KMS-11 (cell line): ENCODE data around the gene RNF166.

Experiments
- H2AFZ ChIP-seq: fragments of 200-600 bp; sonication (generic); 2 replicates; pipeline ENCODE4 v1.6.1; 2016; ENCODE audit warnings: antibody characterized with exemption, mixed run types, low read depth
- H3K27ac ChIP-seq: fragments of 200-600 bp; sonication (generic); 2 replicates; pipeline ENCODE4 v1.6.1; 2016; ENCODE audit warnings: mild to moderate bottlenecking, mixed run types
- H3K27me3 ChIP-seq: fragments of 200-600 bp; sonication (generic); 2 replicates; pipeline ENCODE4 v1.6.1; 2017; ENCODE audit warnings: mild to moderate bottlenecking, low read depth, mixed run types, moderate library complexity; ENCODE audit not compliant: insufficient read depth
- H3K36me3 ChIP-seq: fragments of 200-600 bp; sonication (generic); 2 replicates; pipeline ENCODE4 v1.6.1; 2017; ENCODE audit warnings: mild to moderate bottlenecking, mixed run types; ENCODE audit not compliant: insufficient read depth
- H3K4me1 ChIP-seq: fragments of 200-600 bp; sonication (generic); 2 replicates; pipeline ENCODE4 v1.6.1; 2016; ENCODE audit warnings: mild to moderate bottlenecking, low read depth, mixed run types; ENCODE audit not compliant: poor library complexity, severe bottlenecking
- H3K4me2 ChIP-seq: fragments of 200-600 bp; sonication (generic); 2 replicates; pipeline ENCODE4 v1.7.0; 2016; ENCODE audit warnings: mild to moderate bottlenecking, mixed run types
- H3K4me3 ChIP-seq: fragments of 200-600 bp; sonication (generic); IDR thresholded peaks from 2 replicates; pipeline ENCODE4 v1.6.1; 2017; ENCODE audit warnings: low read depth, low read length, mixed read lengths; ENCODE audit not compliant: insufficient read depth
- H3K79me2 ChIP-seq: fragments of 200-600 bp; sonication (generic); 2 replicates; pipeline ENCODE4 v1.6.1; 2016; ENCODE audit warnings: low read depth, mixed run types; ENCODE audit not compliant: insufficient read depth
- H3K9ac ChIP-seq: fragments of 200-600 bp; sonication (generic); 2 replicates; pipeline ENCODE4 v1.6.1; 2016; ENCODE audit warnings: mild to moderate bottlenecking, mixed run types
- H4K20me1 ChIP-seq: fragments of 200-600 bp; sonication (generic); 2 replicates; pipeline ENCODE4 v1.6.1; 2016; ENCODE audit warnings: mild to moderate bottlenecking, mixed run types; ENCODE audit not compliant: insufficient read depth
- CTCF ChIP-seq: fragments of 200-600 bp; sonication (generic); conservative IDR thresholded peaks from 2 replicates; pipeline ENCODE4 v1.6.1; 2017; ENCODE audit warnings: low read depth, mild to moderate bottlenecking, antibody characterized with exemption, low read length, moderate library complexity, mixed read lengths

The RNF166 gene

GRCh38 chr16:88700636-88701482 lies 5.3 kb downstream of the RNF166 start:
- Histone ChIP-seq H3K36me3 (no peaks in the 10 kb centered on the region), H2AFZ (peak overlapping the region; percentile 24; the same call in 1 of the 2 replicates), H3K4me2 (peak overlapping the region; percentile 88), H3K27me3 (no peaks in the 10 kb centered on the region), H3K9ac (0 out of 2 replicates have a peak overlapping the region, but pooled peaks have one; percentile 18), H3K27ac (0 out of 2 replicates have a peak overlapping the region, but pooled peaks have one; percentile 24), H3K4me1 (peaks cover 29% of the 10 kb centered on the region), H3K79me2 (0 out of 2 replicates have a peak, but pooled peaks cover 15% of the 10 kb centered on the region), H3K4me3 (no peak overlapping the region), H4K20me1 (no peaks in the 10 kb centered on the region)
- TF ChIP-seq CTCF, result no peak

GRCh38 chr16:88700322-88700635 lies 5.9 kb downstream of the RNF166 start:
- Histone ChIP-seq H3K4me2 (peak overlapping the region; percentile 88; the same call in 1 of the 2 replicates), H3K9ac (no peak overlapping the region)

DNA sequence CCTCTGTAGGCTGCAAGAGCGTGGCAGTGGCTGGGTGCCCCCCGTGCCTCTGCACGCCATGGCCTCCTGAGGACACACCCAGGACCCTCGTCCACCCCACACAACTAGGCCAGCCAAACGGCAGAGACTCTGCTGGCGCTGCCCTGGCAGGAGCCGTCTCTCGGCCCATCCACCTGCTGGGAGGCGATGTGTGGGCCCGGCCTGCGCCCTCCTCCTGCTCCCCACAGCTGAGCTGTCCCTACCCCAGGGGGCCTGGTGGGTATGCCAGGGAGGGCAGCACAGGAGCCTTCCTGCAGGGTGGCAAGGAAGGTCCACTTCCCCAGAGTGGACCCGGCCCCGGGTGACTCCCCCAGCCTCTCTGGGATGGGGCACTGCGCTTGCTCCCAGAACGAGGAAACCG lies 7.0 kb downstream of the RNF166 start:
- Histone ChIP-seq H4K20me1 (no peaks in the 10 kb centered on the region), H3K4me1 (peaks cover 17% of the 10 kb centered on the region)
- TF ChIP-seq CTCF, result no peak

More at GRCh38 chr16:88700322-88700635, 5.9 kb downstream of the RNF166 start:
- Histone ChIP-seq H3K4me1 (peaks cover 25% of the 10 kb centered on the region), H3K79me2 (0 out of 2 replicates have a peak, but pooled peaks cover 11% of the 10 kb centered on the region), H3K4me3 (no peak overlapping the region), H2AFZ (no peak overlapping the region), H4K20me1 (no peaks in the 10 kb centered on the region), H3K27ac (no peak overlapping the region), H3K36me3 (no peaks in the 10 kb centered on the region), H3K27me3 (no peaks in the 10 kb centered on the region)
- no peak for TF ChIP-seq CTCF

DNA sequence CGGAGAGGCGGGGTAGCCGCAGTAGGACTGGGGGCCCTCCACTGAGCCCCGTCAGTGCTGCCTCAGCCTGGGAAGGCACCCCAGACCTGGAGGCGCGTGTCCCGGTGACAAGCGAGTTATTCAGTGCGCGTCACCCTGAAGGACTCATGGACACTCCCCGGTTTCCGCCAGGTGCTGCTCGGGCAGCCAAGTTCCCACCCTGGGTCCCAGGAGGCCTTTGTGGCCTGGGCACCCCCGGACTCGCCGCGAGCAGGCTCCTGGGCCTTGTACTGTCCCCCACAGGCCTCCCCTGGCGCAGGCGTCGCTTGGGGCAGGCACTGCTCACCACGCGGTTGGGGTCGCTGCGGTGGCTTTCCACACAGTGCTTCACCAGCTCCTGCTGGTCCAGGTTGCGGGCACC lies 7.6 kb downstream of the RNF166 start:
- Histone ChIP-seq H3K36me3 (no peaks in the 10 kb centered on the region), H4K20me1 (no peaks in the 10 kb centered on the region), H3K4me3 (no peak overlapping the region), H3K4me1 (peaks cover 17% of the 10 kb centered on the region), H3K27ac (no peak overlapping the region), H3K4me2 (no peak overlapping the region), H3K27me3 (no peaks in the 10 kb centered on the region), H3K9ac (no peak overlapping the region), H2AFZ (no peak overlapping the region), H3K79me2 (no peaks in the 10 kb centered on the region)
- no peak for TF ChIP-seq CTCF

More for the DNA sequence above, 7.0 kb downstream of the RNF166 start:
- no peaks in the 10 kb centered on the region for H3K79me2 ChIP-seq
- no peak overlapping the region for H3K27ac ChIP-seq
- H3K36me3 ChIP-seq, result no peaks in the 10 kb centered on the region
- no peak overlapping the region for H3K4me2 ChIP-seq
- no peak overlapping the region for H3K9ac ChIP-seq
- H3K27me3 ChIP-seq, result no peaks in the 10 kb centered on the region
- no peak overlapping the region for H3K4me3 ChIP-seq
- no peak overlapping the region for H2AFZ ChIP-seq
